H1 (cell line): ENCODE measurements around the gene HDAC11. TPM values are rescaled to one million over a fixed set of nuclear protein-coding genes. Genes with fewer than 3 reads are reported as not detected.

Source experiments
- CTCF ChIA-PET: fragments of 300-600 bp; sonication (Branson Sonifier 250); formaldehyde crosslinking; loops from one replicate; lab custom pipeline; 2021; ENCODE audit not compliant: partially characterized antibody; lab: Charles Lee
- POLR2A ChIA-PET: fragments of 300-600 bp; sonication (Branson Sonifier 250); formaldehyde crosslinking; loops from one replicate; lab custom pipeline; 2021; ENCODE audit warnings: inconsistent platforms; ENCODE audit not compliant: partially characterized antibody; lab: Charles Lee
- DNase-seq, 2 experiments: peaks; one replicate each; pipeline versions ENCODE4 v3.0.0 to v3.0.0-alpha.2; 2010 to 2022; ENCODE audit warnings: low spot score in 2 of 2, low read depth in 1 of 2, mixed read lengths in 1 of 2
- FAIRE-seq: peaks from 2 replicates; lab custom pipeline; 2011; peaks lifted over from hg19 to GRCh38; lab: Jason Lieb, UNC
- H2AFZ ChIP-seq: 2 replicates; pipeline ENCODE4 v1.8.1; 2012; ENCODE audit warnings: low read length, inconsistent platforms
- H2AK5ac ChIP-seq: 2 replicates; pipeline ENCODE4 v1.6.1; 2013; ENCODE audit warnings: low read depth, low read length
- H2BK120ac ChIP-seq: replicated peaks from 2 replicates; pipeline ENCODE3; 2013; ENCODE audit warnings: low read depth, low read length, inconsistent platforms
- H2BK12ac ChIP-seq: 2 replicates; pipeline ENCODE4 v1.6.1; 2013; ENCODE audit warnings: low read depth, low read length
- H2BK15ac ChIP-seq: 2 replicates; pipeline ENCODE4 v1.6.1; 2013; ENCODE audit warnings: low read length
- H2BK20ac ChIP-seq: 2 replicates; pipeline ENCODE4 v1.6.1; 2013; ENCODE audit warnings: low read length
- H2BK5ac ChIP-seq: 2 replicates; pipeline ENCODE4 v1.6.1; 2013; ENCODE audit warnings: low read depth, low read length
- H3K14ac ChIP-seq: 2 replicates; pipeline ENCODE4 v1.6.1; 2013; ENCODE audit warnings: inconsistent platforms; ENCODE audit not compliant: insufficient read length
- H3K18ac ChIP-seq: 2 replicates; pipeline ENCODE4 v1.6.1; 2013; ENCODE audit warnings: low read length; ENCODE audit errors: extremely low read depth
- H3K23ac ChIP-seq: 2 replicates; pipeline ENCODE4 v1.6.1; 2013; ENCODE audit warnings: inconsistent platforms; ENCODE audit not compliant: insufficient read length
- H3K23me2 ChIP-seq: 2 replicates; pipeline ENCODE4 v1.6.1; 2013; ENCODE audit warnings: low read depth, low read length
- H3K27ac ChIP-seq: 2 replicates; pipeline ENCODE4 v1.6.1; 2011; ENCODE audit warnings: low read depth, low read length, inconsistent platforms
- H3K27me3 ChIP-seq, 4 experiments: replicated peaks in 1 of 4; 1 replicate in 1 of 4; 2 replicates in 3 of 4; pipeline versions ENCODE4 v1.6.1 to v1.8.1; 2011 to 2013; ENCODE audit warnings: low read length in 3 of 4, mild to moderate bottlenecking in 3 of 4, inconsistent platforms in 2 of 4, mixed read lengths in 2 of 4, moderate library complexity in 1 of 4; ENCODE audit not compliant: control insufficient read depth in 3 of 4, insufficient read depth in 3 of 4; ENCODE audit errors: extremely low read depth in 1 of 4
- H3K36me3 ChIP-seq, 4 experiments: 2 replicates each; pipeline versions ENCODE4 v1.6.1 to v1.8.1; 2011 to 2013; ENCODE audit warnings: mild to moderate bottlenecking in 4 of 4, low read length in 3 of 4, moderate library complexity in 2 of 4, control low read depth in 1 of 4, inconsistent platforms in 1 of 4; ENCODE audit not compliant: insufficient read depth in 4 of 4, control insufficient read depth in 2 of 4
- H3K4ac ChIP-seq: replicated peaks from 2 replicates; pipeline ENCODE3; 2013; ENCODE audit warnings: low read length, low read depth, mixed read lengths, inconsistent platforms; ENCODE audit not compliant: insufficient read length
- H3K4me1 ChIP-seq, 4 experiments: replicated peaks in 1 of 4; 1 replicate in 1 of 4; 2 replicates in 3 of 4; pipeline versions ENCODE4 v1.6.1 to v1.8.1; 2011 to 2013; ENCODE audit warnings: low read length in 3 of 4, inconsistent platforms in 2 of 4, mixed read lengths in 1 of 4; ENCODE audit not compliant: insufficient read depth in 4 of 4, control insufficient read depth in 3 of 4
- H3K4me2 ChIP-seq, 2 experiments: 2 replicates each; pipeline versions ENCODE4 v1.6.1 to v1.8.1; 2011 to 2013; ENCODE audit warnings: low read depth in 2 of 2, low read length in 2 of 2, control low read depth in 1 of 2, inconsistent platforms in 1 of 2, mild to moderate bottlenecking in 1 of 2; ENCODE audit not compliant: insufficient read depth in 1 of 2
- H3K4me3 ChIP-seq, 4 experiments: fragments of 200-600, 300-600 bp in 1 of 4; sonication (generic), shearing (Covaris generic), sonication (Bioruptor Twin) in 1 of 4; 2 replicates each; pipeline versions ENCODE4 v1.5.1 to v1.8.1; 2011 to 2016; ENCODE audit warnings: low read length in 4 of 4, low read depth in 3 of 4, control low read depth in 2 of 4, inconsistent platforms in 2 of 4, mild to moderate bottlenecking in 2 of 4, mixed read lengths in 1 of 4, moderate library complexity in 1 of 4; ENCODE audit not compliant: insufficient read depth in 2 of 4; ENCODE audit errors: extremely low read depth in 1 of 4
- H3K56ac ChIP-seq: replicated peaks from 2 replicates; pipeline ENCODE3; 2013; ENCODE audit warnings: low read depth, mild to moderate bottlenecking, mixed read lengths, low read length, inconsistent platforms; ENCODE audit not compliant: insufficient read length
- H3K79me1 ChIP-seq: 2 replicates; pipeline ENCODE4 v1.6.1; 2013; ENCODE audit warnings: low read depth, low read length, control low read depth
- H3K79me2 ChIP-seq, 2 experiments: 2 replicates each; pipeline versions ENCODE4 v1.6.1 to v1.8.1; 2012 to 2013; ENCODE audit warnings: low read length in 2 of 2, mild to moderate bottlenecking in 2 of 2, inconsistent platforms in 1 of 2; ENCODE audit not compliant: insufficient read depth in 2 of 2, control insufficient read depth in 1 of 2
- H3K9ac ChIP-seq, 4 experiments: replicated peaks in 1 of 4; 1 replicate in 1 of 4; 2 replicates in 3 of 4; pipeline versions ENCODE4 v1.6.1 to v1.8.1; 2011 to 2013; ENCODE audit warnings: low read depth in 3 of 4, low read length in 3 of 4, control low read depth in 2 of 4, mild to moderate bottlenecking in 2 of 4, moderate library complexity in 2 of 4, inconsistent platforms in 1 of 4; ENCODE audit errors: extremely low read depth in 1 of 4
- H3K9me3 ChIP-seq, 2 experiments: 2 replicates each; pipeline versions ENCODE4 v1.6.1 to v1.8.1; 2012 to 2013; ENCODE audit warnings: mild to moderate bottlenecking in 2 of 2, moderate library complexity in 2 of 2, control low read depth in 1 of 2, inconsistent platforms in 1 of 2, low read depth in 1 of 2, low read length in 1 of 2, mixed read lengths in 1 of 2; ENCODE audit not compliant: insufficient read depth in 2 of 2
- H4K20me1 ChIP-seq, 2 experiments: replicated peaks in 1 of 2; 2 replicates each; pipeline versions ENCODE3 to v1.8.1; 2011 to 2013; ENCODE audit warnings: inconsistent platforms in 2 of 2, low read length in 2 of 2, mild to moderate bottlenecking in 1 of 2; ENCODE audit not compliant: insufficient read depth in 2 of 2, control insufficient read depth in 1 of 2
- H4K5ac ChIP-seq: 2 replicates; pipeline ENCODE4 v1.6.1; 2013; ENCODE audit warnings: low read length, low read depth, mixed read lengths, inconsistent platforms; ENCODE audit not compliant: insufficient read length
- H4K8ac ChIP-seq: 2 replicates; pipeline ENCODE4 v1.8.0; 2013; ENCODE audit warnings: mild to moderate bottlenecking, moderate library complexity, low read length, inconsistent platforms; ENCODE audit not compliant: insufficient read depth; ENCODE audit errors: extremely low read depth
- H4K91ac ChIP-seq: replicated peaks from 2 replicates; pipeline ENCODE3; 2013; ENCODE audit warnings: low read length, mixed read lengths, inconsistent platforms; ENCODE audit not compliant: insufficient read length
- BACH1 ChIP-seq: IDR thresholded peaks from 2 replicates; pipeline ENCODE4 v1.6.1; 2012; ENCODE audit warnings: low read length, improper control_type of control experiment
- BCL11A ChIP-seq, 2 experiments: IDR thresholded peaks; one replicate each; pipeline ENCODE4 v1.6.1; 2011; ENCODE audit warnings: low read depth in 2 of 2, low read length in 2 of 2, mild to moderate bottlenecking in 2 of 2
- EZH2 ChIP-seq: fragments of 200-600 bp; sonication (generic); IDR thresholded peaks from 2 replicates; pipeline ENCODE4 v1.7.1; 2012; ENCODE audit warnings: low read depth, mild to moderate bottlenecking, moderate library complexity, low read length, inconsistent platforms; ENCODE audit not compliant: severe bottlenecking
- FOSL1 ChIP-seq: IDR thresholded peaks from 2 replicates; pipeline ENCODE4 v1.6.1; 2011; ENCODE audit warnings: mild to moderate bottlenecking, low read depth, low read length, moderate library complexity; ENCODE audit not compliant: insufficient read depth
- GABPA ChIP-seq: IDR thresholded peaks from 2 replicates; pipeline ENCODE4 v1.6.1; 2011; ENCODE audit warnings: mild to moderate bottlenecking, low read length, moderate library complexity, borderline replicate concordance; ENCODE audit not compliant: insufficient read depth
- HDAC2 ChIP-seq, 2 experiments: fragments of 300-600 bp in 1 of 2; sonication (generic) in 1 of 2; IDR thresholded peaks; 2 replicates each; pipeline ENCODE4 v1.6.1; 2011 to 2012; ENCODE audit warnings: low read depth in 2 of 2, low read length in 2 of 2, mild to moderate bottlenecking in 2 of 2, moderate library complexity in 2 of 2, borderline replicate concordance in 1 of 2, inconsistent platforms in 1 of 2
- JUN ChIP-seq: IDR thresholded peaks from 2 replicates; pipeline ENCODE4 v1.6.1; 2011; ENCODE audit warnings: low read depth, mild to moderate bottlenecking, improper control_type of control experiment, low read length
- NRF1 ChIP-seq: IDR thresholded peaks from 2 replicates; pipeline ENCODE4 v1.6.1; 2011; ENCODE audit warnings: mild to moderate bottlenecking, low read depth, low read length, improper control_type of control experiment
- RBBP5 ChIP-seq: IDR thresholded peaks from 2 replicates; pipeline ENCODE4 v1.7.1; 2012; ENCODE audit warnings: low read depth, mild to moderate bottlenecking, inconsistent platforms, low read length, moderate library complexity, borderline replicate concordance
- RXRA ChIP-seq: IDR thresholded peaks from 2 replicates; pipeline ENCODE4 v1.6.1; 2011; ENCODE audit warnings: low read depth, mild to moderate bottlenecking, low read length, moderate library complexity; ENCODE audit not compliant: insufficient read depth
- SAP30 ChIP-seq: fragments of 300-600 bp; sonication (generic); IDR thresholded peaks from 2 replicates; pipeline ENCODE4 v1.7.1; 2012; ENCODE audit warnings: low read length, moderate library complexity, mild to moderate bottlenecking, inconsistent platforms; ENCODE audit not compliant: insufficient read depth, insufficient replicate concordance
- TBP ChIP-seq: IDR thresholded peaks from 2 replicates; pipeline ENCODE4 v1.6.1; 2011; ENCODE audit warnings: low read depth, low read length, improper control_type of control experiment
- YY1 ChIP-seq: IDR thresholded peaks from 2 replicates; pipeline ENCODE4 v1.6.1; 2011; ENCODE audit warnings: low read depth, mild to moderate bottlenecking, low read length
- WGBS, 2 experiments: shearing (Covaris generic) in 1 of 2; methylation state at CpG; one replicate each; pipeline versions ENCODE4 v1.1.6 to v1.1.7; 2013 to 2015; ENCODE audit warnings: low lambda C conversion rate in 2 of 2, mixed read lengths in 2 of 2, inconsistent platforms in 1 of 2, low coverage in 1 of 2, missing lambda C conversion rate in 1 of 2; ENCODE audit not compliant: insufficient replicate concordance in 2 of 2, insufficient coverage in 1 of 2, insufficient read length in 1 of 2; ENCODE audit errors: extremely low coverage in 1 of 2, missing lambda C conversion rate in 1 of 2; 5-methylcytosine and 5-hydroxymethylcytosine counted together
- polyA plus RNA-seq, 7 experiments: library from polyadenylated mRNA; depleted of rRNA in 3 of 7; stranded (reverse) in 5 of 7; unstranded in 2 of 7; fragments of >200 nt in 5 of 7; fragments of 200-250 nt in 2 of 7; gene quantifications; 1 replicate in 5 of 7; 2 replicates in 1 of 7; 4 replicates in 1 of 7; pipeline versions ENCODE4 v1.2.1 to v1.2.3, GENCODE V29; 2011 to 2013; ENCODE audit warnings: missing spikeins in 2 of 7, mixed read lengths in 2 of 7
- total RNA-seq: library from RNA; stranded (reverse); fragmentation: NEBNext Ultra II Directional; extraction: Animal tissue kit (Norgen Biotek cat#: 25700); gene quantifications from 2 replicates; pipeline ENCODE4 v1.2.1, GENCODE V29; 2021

The HDAC11 gene
- total and polyA plus RNA-seq, 2 of the 8 experiments (the other 6 are each of a cell fraction or from before 2014, with no cell fraction given) = 6.8 to 7.4 TPM

GRCh38 chr3:13477943-13478342 lies 2.2 kb upstream of the HDAC11 start:
- no peak overlapping the region for H2BK15ac ChIP-seq
- H3K4ac ChIP-seq = no peak overlapping the region
- ChIA-PET POLR2A (no interaction called here), CTCF (interaction anchor here (0.8 to 13.7 kb wide), 10 partner anchors 10 to 386 kb away, joined by 3 to 159 read pairs (median 6); no protein-coding TSS in a partner anchor)
- no peak overlapping the region for H3K27ac ChIP-seq
- no peak overlapping the region for H2AFZ ChIP-seq
- peak overlapping the region in 1 of 4 experiments; percentile 48; a peak in 1 of 7 replicates for H3K9ac ChIP-seq
- no peak overlapping the region for H2BK120ac ChIP-seq
- no peak overlapping the region for H2BK12ac ChIP-seq
- DNase-seq (no peak), FAIRE-seq (no peak)
- H4K8ac ChIP-seq = no peak overlapping the region
- H3K4me2 ChIP-seq = peak overlapping the region in 1 of 2 experiments; percentile 13; a peak in 2 of 4 replicates
- no peaks in the 10 kb centered on the region for H3K79me1 ChIP-seq
- H3K36me3 ChIP-seq = no peaks in the 10 kb centered on the region
- H3K23ac ChIP-seq = no peak overlapping the region
- H3K18ac ChIP-seq = no peak overlapping the region; the same call in 1 of the 2 replicates
- no peak overlapping the region for H4K91ac ChIP-seq
- H3K9me3 ChIP-seq = no peaks in the 10 kb centered on the region
- peaks cover 8% of the 10 kb centered on the region; the same call in 1 of the 2 replicates for H3K23me2 ChIP-seq
- H2BK20ac ChIP-seq = no peak overlapping the region
- no peak overlapping the region for H3K4me3 ChIP-seq
- H3K56ac ChIP-seq = no peak overlapping the region
- 0 out of 2 replicates have a peak overlapping the region, but pooled peaks have one; percentile 28 for H2AK5ac ChIP-seq
- H4K20me1 ChIP-seq = no peaks in the 10 kb centered on the region
- H3K27me3 ChIP-seq = peaks cover 0 to 11% (median 5%) of the 10 kb centered on the region in 4 experiments; a peak in 5 of 7 replicates
- H3K79me2 ChIP-seq = no peaks in the 10 kb centered on the region
- H4K5ac ChIP-seq = no peak overlapping the region
- no peak overlapping the region for H3K14ac ChIP-seq
- 40% methylated on average over 6 of the region's 6 CpGs; no CpG with 5 or more reads in 1 of the 2 experiments for WGBS, 2 experiments
- no peak overlapping the region for H2BK5ac ChIP-seq
- H3K4me1 ChIP-seq = peaks cover 7 to 30% (median 11%) of the 10 kb centered on the region in 4 experiments
- TF ChIP-seq YY1 (no peak), TBP (no peak), SAP30 (no peak), BCL11A (IDR thresholded peaks at IDR 0.05; ENCODE audit: low read depth in 2 of 2, low read length in 2 of 2) (no peak), GABPA (no peak), FOSL1 (no peak), RXRA (no peak), JUN (no peak), RBBP5 (no peak), BACH1 (no peak), EZH2 (no peak), HDAC2 (IDR thresholded peaks at IDR 0.05; ENCODE audit: borderline replicate concordance in 1 of 2, low read depth in 2 of 2, low read length in 2 of 2) (no peak), NRF1 (no peak)
